CD14-positive monocyte (primary cell): ENCODE data around the gene LTA4H. TPM values are rescaled to one million over a fixed set of nuclear protein-coding genes. Genes with fewer than 3 reads are reported as not detected.

Source experiments
- DNase-seq, 3 donors: peaks; one replicate each; pipeline ENCODE4 v3.0.0-alpha.2; 2011 to 2022
- H2AFZ ChIP-seq: 2 replicates; pipeline ENCODE4 v1.6.0; 2012; ENCODE audit warnings: mild to moderate bottlenecking, low read depth, low read length, inconsistent platforms; ENCODE audit not compliant: insufficient read depth, poor library complexity, severe bottlenecking
- H3K27ac ChIP-seq, 2 donors: 1 replicate in 1 of 2; 2 replicates in 1 of 2; pipeline ENCODE4 v1.5.1; 2012 to 2013; ENCODE audit warnings: low read length in 2 of 2, control low read depth in 1 of 2, inconsistent platforms in 1 of 2, low read depth in 1 of 2, mild to moderate bottlenecking in 1 of 2
- H3K27me3 ChIP-seq, 2 donors: one replicate each; pipeline versions ENCODE4 v1.6.0 to v1.6.1; 2011 to 2013; ENCODE audit warnings: low read length in 2 of 2; ENCODE audit not compliant: control insufficient read depth in 2 of 2, insufficient read depth in 2 of 2
- H3K36me3 ChIP-seq, 2 donors: replicated peaks in 1 of 2; 1 replicate in 1 of 2; 2 replicates in 1 of 2; pipeline versions ENCODE4 v1.5.1 to v1.6.1; 2012 to 2013; ENCODE audit warnings: low read length in 2 of 2, control low read depth in 1 of 2, inconsistent platforms in 1 of 2, mild to moderate bottlenecking in 1 of 2; ENCODE audit not compliant: insufficient read depth in 2 of 2, control insufficient read depth in 1 of 2
- H3K4me1 ChIP-seq, 2 donors: 1 replicate in 1 of 2; 2 replicates in 1 of 2; pipeline versions ENCODE4 v1.5.1 to v1.6.1; 2012 to 2013; ENCODE audit warnings: low read length in 2 of 2, control low read depth in 1 of 2, inconsistent platforms in 1 of 2, mild to moderate bottlenecking in 1 of 2, moderate library complexity in 1 of 2; ENCODE audit not compliant: insufficient read depth in 2 of 2, control insufficient read depth in 1 of 2
- H3K4me2 ChIP-seq: replicated peaks from 2 replicates; pipeline ENCODE3; 2012; ENCODE audit warnings: low read length, moderate library complexity, mild to moderate bottlenecking; ENCODE audit not compliant: poor library complexity, severe bottlenecking; ENCODE audit errors: extremely low read depth
- H3K4me3 ChIP-seq, 3 experiments: fragments of 200-600 bp in 1 of 3; sonication (generic) in 1 of 3; replicated peaks in 1 of 3; 1 replicate in 2 of 3; 2 replicates in 1 of 3; pipeline ENCODE4 v1.5.1; 2011 to 2013; ENCODE audit warnings: low read length in 3 of 3, mild to moderate bottlenecking in 3 of 3, control low read depth in 2 of 3, low read depth in 2 of 3, inconsistent platforms in 1 of 3, moderate library complexity in 1 of 3
- H3K79me2 ChIP-seq: 2 replicates; pipeline ENCODE4 v1.6.0; 2012; ENCODE audit warnings: mild to moderate bottlenecking, control low read depth, inconsistent platforms, low read length, moderate library complexity; ENCODE audit not compliant: insufficient read depth
- H3K9ac ChIP-seq: 2 replicates; pipeline ENCODE4 v1.6.0; 2017; ENCODE audit warnings: low read length, mild to moderate bottlenecking; ENCODE audit not compliant: insufficient read depth, poor library complexity, severe bottlenecking
- H3K9me3 ChIP-seq, 2 donors: replicated peaks in 1 of 2; 1 replicate in 1 of 2; 2 replicates in 1 of 2; pipeline versions ENCODE4 v1.5.1 to v1.6.1; 2012 to 2013; ENCODE audit warnings: low read length in 2 of 2, control low read depth in 1 of 2; ENCODE audit not compliant: control insufficient read depth in 1 of 2, insufficient read depth in 1 of 2
- H4K20me1 ChIP-seq: 2 replicates; pipeline ENCODE4 v1.6.0; 2012; ENCODE audit warnings: mild to moderate bottlenecking, low read length, control low read depth, moderate library complexity; ENCODE audit not compliant: insufficient read depth
- H3K27ac Mint-ChIP-seq, 7 donors: one replicate each; pipeline ENCODE4 v1.8.0; 2020; ENCODE audit warnings: mild to moderate bottlenecking in 7 of 7, mixed read lengths in 7 of 7, moderate library complexity in 6 of 7, inconsistent platforms in 2 of 7
- H3K27me3 Mint-ChIP-seq, 3 donors: one replicate each; pipeline ENCODE4 v1.8.0; 2021 to 2022; ENCODE audit warnings: low read depth in 3 of 3, mild to moderate bottlenecking in 3 of 3, mixed read lengths in 3 of 3, moderate library complexity in 3 of 3, inconsistent platforms in 1 of 3
- H3K36me3 Mint-ChIP-seq, 2 donors: one replicate each; pipeline ENCODE4 v1.8.0; 2020; ENCODE audit warnings: mixed read lengths in 2 of 2, inconsistent platforms in 1 of 2, mild to moderate bottlenecking in 1 of 2
- H3K4me1 Mint-ChIP-seq: one replicate; pipeline ENCODE4 v1.8.0; 2020; ENCODE audit warnings: mild to moderate bottlenecking, mixed read lengths
- H3K4me3 Mint-ChIP-seq, 2 donors: one replicate each; pipeline ENCODE4 v1.8.0; 2020; ENCODE audit warnings: mild to moderate bottlenecking in 2 of 2, mixed read lengths in 2 of 2, moderate library complexity in 1 of 2
- H3K9me3 Mint-ChIP-seq, 7 donors: one replicate each; pipeline ENCODE4 v1.8.0; 2020 to 2022; ENCODE audit warnings: mixed read lengths in 7 of 7, mild to moderate bottlenecking in 6 of 7, moderate library complexity in 6 of 7, inconsistent platforms in 2 of 7
- WGBS: methylation state at CpG from one replicate; pipeline ENCODE4 v1.1.5; 2013; ENCODE audit warnings: missing lambda C conversion rate; ENCODE audit not compliant: insufficient coverage; 5-methylcytosine and 5-hydroxymethylcytosine counted together
- intact Hi-C, 2 donors: fragments of 100-400 bp; cut with micrococcal nuclease; formaldehyde crosslinking; loops; one replicate each; pipeline versions ENCODE4 v1.15.0 to v1.15.1; 2023
- polyA plus RNA-seq, 3 donors: library from polyadenylated mRNA; depleted of rRNA in 1 of 3; unstranded in 2 of 3; stranded (reverse) in 1 of 3; fragments of 300-500 nt in 2 of 3; fragments of >200 nt in 1 of 3; fragmentation: Illumina TruSeq in 2 of 3; gene quantifications; 1 replicate in 2 of 3; 2 replicates in 1 of 3; pipeline ENCODE4 v1.2.3, GENCODE V29; 2012 to 2021
- TF ChIP-seq, protein P1 (sequence below): fragments of 200-600 bp; IDR thresholded peaks from one replicate; pipeline ENCODE4 v1.8.0; 2022; ENCODE audit warnings: antibody characterized with exemption, mild to moderate bottlenecking

The LTA4H gene
- polyA plus RNA-seq, 3 donors: 278 to 963 (median 647) TPM

DNA sequence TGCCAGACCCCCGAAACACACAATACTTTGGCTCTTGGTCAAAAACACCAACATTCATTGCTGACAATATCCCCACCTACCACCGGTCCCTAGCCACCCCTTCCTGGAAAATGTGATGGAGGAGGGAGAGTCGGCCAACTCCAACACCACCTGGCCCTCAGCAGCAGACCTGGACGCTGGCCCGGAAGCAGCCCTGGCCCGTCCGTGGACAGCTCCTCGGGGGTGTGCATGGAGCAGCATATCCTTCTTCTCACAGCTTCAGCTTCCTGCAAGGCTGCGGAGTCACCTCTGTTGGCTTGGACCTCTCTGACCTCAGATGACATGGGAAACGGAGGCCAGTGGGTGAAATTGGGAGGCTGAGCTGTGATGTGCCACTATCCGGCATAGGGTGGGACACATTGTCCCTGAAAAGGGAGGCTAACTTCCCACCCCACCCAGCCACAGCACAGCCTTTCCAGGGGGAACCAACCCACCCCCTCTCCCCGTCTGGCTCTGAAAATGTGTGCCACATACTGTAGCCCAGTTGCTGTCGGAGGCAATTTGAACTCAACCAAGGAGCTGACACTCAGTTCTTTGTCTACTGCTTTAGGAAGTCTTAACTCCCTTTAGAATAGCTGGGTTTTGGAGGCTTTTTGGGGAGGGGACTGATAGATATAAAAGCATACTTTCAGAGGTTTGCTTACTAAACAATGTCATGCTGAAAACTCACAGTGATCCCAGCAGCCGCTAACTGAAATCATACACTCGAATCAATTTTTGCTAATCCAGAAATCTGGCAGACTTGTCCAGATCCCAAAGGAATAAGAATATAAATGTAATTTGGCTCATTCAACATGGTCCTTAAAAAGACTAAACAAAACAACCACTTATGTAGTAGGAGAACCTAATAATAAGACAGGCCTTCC lies 43.1 kb upstream of the LTA4H start:
- Mint-ChIP-seq H3K4me3 (peak overlapping the region; percentile 44 to 48), H3K9me3 (no peaks in the 10 kb centered on the region), H3K4me1 (peaks cover 20% of the 10 kb centered on the region), H3K27me3 (peaks cover 3 to 12% (median 6%) of the 10 kb centered on the region in 3 donors), H3K36me3 (no peaks in the 10 kb centered on the region), H3K27ac (no peak overlapping the region)
- Histone ChIP-seq H3K4me2 (no peak overlapping the region), H2AFZ (peak overlapping the region; percentile 20), H3K9ac (no peak overlapping the region), H3K4me1 (peaks cover 13 to 21% of the 10 kb centered on the region in 2 donors), H3K79me2 (no peaks in the 10 kb centered on the region), H3K27me3 (no peaks in the 10 kb centered on the region), H3K9me3 (no peaks in the 10 kb centered on the region), H3K36me3 (no peaks in the 10 kb centered on the region), H3K4me3 (no peak overlapping the region), H3K27ac (no peak overlapping the region), H4K20me1 (no peaks in the 10 kb centered on the region)
- intact Hi-C loops: no loop called here
- TF ChIP-seq, protein P1, sequence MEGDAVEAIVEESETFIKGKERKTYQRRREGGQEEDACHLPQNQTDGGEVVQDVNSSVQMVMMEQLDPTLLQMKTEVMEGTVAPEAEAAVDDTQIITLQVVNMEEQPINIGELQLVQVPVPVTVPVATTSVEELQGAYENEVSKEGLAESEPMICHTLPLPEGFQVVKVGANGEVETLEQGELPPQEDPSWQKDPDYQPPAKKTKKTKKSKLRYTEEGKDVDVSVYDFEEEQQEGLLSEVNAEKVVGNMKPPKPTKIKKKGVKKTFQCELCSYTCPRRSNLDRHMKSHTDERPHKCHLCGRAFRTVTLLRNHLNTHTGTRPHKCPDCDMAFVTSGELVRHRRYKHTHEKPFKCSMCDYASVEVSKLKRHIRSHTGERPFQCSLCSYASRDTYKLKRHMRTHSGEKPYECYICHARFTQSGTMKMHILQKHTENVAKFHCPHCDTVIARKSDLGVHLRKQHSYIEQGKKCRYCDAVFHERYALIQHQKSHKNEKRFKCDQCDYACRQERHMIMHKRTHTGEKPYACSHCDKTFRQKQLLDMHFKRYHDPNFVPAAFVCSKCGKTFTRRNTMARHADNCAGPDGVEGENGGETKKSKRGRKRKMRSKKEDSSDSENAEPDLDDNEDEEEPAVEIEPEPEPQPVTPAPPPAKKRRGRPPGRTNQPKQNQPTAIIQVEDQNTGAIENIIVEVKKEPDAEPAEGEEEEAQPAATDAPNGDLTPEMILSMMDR: no peak
- 80% methylated on average over 2 of the region's 15 CpGs for WGBS
- no peak for DNase-seq

DNA sequence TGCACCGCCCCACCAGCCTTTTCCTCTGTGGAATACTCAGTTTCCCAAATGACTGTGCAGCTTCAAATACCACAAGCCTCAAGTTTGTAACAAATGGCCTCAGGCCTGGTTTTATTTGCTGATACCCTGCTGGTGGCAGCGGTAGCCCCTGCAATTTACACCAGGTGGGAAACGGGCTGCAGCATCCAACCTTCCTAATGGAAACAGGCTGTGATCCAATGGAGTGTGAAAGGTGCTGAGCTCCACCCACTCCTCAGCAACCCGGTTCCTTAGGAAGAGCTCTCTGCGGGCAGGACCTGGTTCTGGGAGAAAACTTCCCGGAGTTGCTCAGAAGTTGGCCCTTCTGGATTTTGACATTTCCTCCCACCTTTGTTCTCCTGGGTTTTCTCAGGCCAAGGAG lies 41.7 kb upstream of the LTA4H start:
- H2AFZ ChIP-seq: no peak overlapping the region
- intact Hi-C loops: no loop called here
- no peaks in the 10 kb centered on the region for H3K79me2 ChIP-seq
- H3K9me3 ChIP-seq: no peaks in the 10 kb centered on the region
- Mint-ChIP-seq H3K4me3 (no peak overlapping the region), H3K27me3 (peaks cover 3 to 8% (median 6%) of the 10 kb centered on the region in 3 donors), H3K36me3 (no peaks in the 10 kb centered on the region), H3K9me3 (no peaks in the 10 kb centered on the region), H3K4me1 (peaks cover 32% of the 10 kb centered on the region), H3K27ac (no peak overlapping the region)
- H3K4me3 ChIP-seq: no peak overlapping the region
- TF ChIP-seq, protein P1: no peak
- H3K9ac ChIP-seq: no peak overlapping the region
- no peaks in the 10 kb centered on the region for H4K20me1 ChIP-seq
- WGBS: 95% methylated on average over 3 of the region's 6 CpGs
- H3K4me2 ChIP-seq: no peak overlapping the region
- no peak for DNase-seq
- H3K4me1 ChIP-seq: peaks cover 20 to 31% of the 10 kb centered on the region in 2 donors
- no peaks in the 10 kb centered on the region for H3K27me3 ChIP-seq
- H3K27ac ChIP-seq: no peak overlapping the region
- no peaks in the 10 kb centered on the region for H3K36me3 ChIP-seq
